H1 (cell line): ENCODE data around the gene TSC22D3. TPM values are rescaled to one million over a fixed set of nuclear protein-coding genes. Genes with fewer than 3 reads are reported as not detected.

Experiments used
- CTCF ChIA-PET: fragments of 300-600 bp; sonication (Branson Sonifier 250); formaldehyde crosslinking; loops from one replicate; lab custom pipeline; 2021; ENCODE audit not compliant: partially characterized antibody; lab: Charles Lee
- POLR2A ChIA-PET: fragments of 300-600 bp; sonication (Branson Sonifier 250); formaldehyde crosslinking; loops from one replicate; lab custom pipeline; 2021; ENCODE audit warnings: inconsistent platforms; ENCODE audit not compliant: partially characterized antibody; lab: Charles Lee
- DNase-seq, 2 experiments: peaks; one replicate each; pipeline versions ENCODE4 v3.0.0 to v3.0.0-alpha.2; 2010 to 2022; ENCODE audit warnings: low spot score in 2 of 2, low read depth in 1 of 2, mixed read lengths in 1 of 2
- FAIRE-seq: peaks from 2 replicates; lab custom pipeline; 2011; peaks lifted over from hg19 to GRCh38; lab: Jason Lieb, UNC
- H2AFZ ChIP-seq: 2 replicates; pipeline ENCODE4 v1.8.1; 2012; ENCODE audit warnings: low read length, inconsistent platforms
- H2AK5ac ChIP-seq: 2 replicates; pipeline ENCODE4 v1.6.1; 2013; ENCODE audit warnings: low read depth, low read length
- H2BK120ac ChIP-seq: replicated peaks from 2 replicates; pipeline ENCODE3; 2013; ENCODE audit warnings: low read depth, low read length, inconsistent platforms
- H2BK12ac ChIP-seq: 2 replicates; pipeline ENCODE4 v1.6.1; 2013; ENCODE audit warnings: low read depth, low read length
- H2BK15ac ChIP-seq: 2 replicates; pipeline ENCODE4 v1.6.1; 2013; ENCODE audit warnings: low read length
- H2BK20ac ChIP-seq: 2 replicates; pipeline ENCODE4 v1.6.1; 2013; ENCODE audit warnings: low read length
- H2BK5ac ChIP-seq: 2 replicates; pipeline ENCODE4 v1.6.1; 2013; ENCODE audit warnings: low read depth, low read length
- H3K14ac ChIP-seq: 2 replicates; pipeline ENCODE4 v1.6.1; 2013; ENCODE audit warnings: inconsistent platforms; ENCODE audit not compliant: insufficient read length
- H3K18ac ChIP-seq: 2 replicates; pipeline ENCODE4 v1.6.1; 2013; ENCODE audit warnings: low read length; ENCODE audit errors: extremely low read depth
- H3K23ac ChIP-seq: 2 replicates; pipeline ENCODE4 v1.6.1; 2013; ENCODE audit warnings: inconsistent platforms; ENCODE audit not compliant: insufficient read length
- H3K23me2 ChIP-seq: 2 replicates; pipeline ENCODE4 v1.6.1; 2013; ENCODE audit warnings: low read depth, low read length
- H3K27ac ChIP-seq: 2 replicates; pipeline ENCODE4 v1.6.1; 2011; ENCODE audit warnings: low read depth, low read length, inconsistent platforms
- H3K27me3 ChIP-seq, 4 experiments: replicated peaks in 1 of 4; 1 replicate in 1 of 4; 2 replicates in 3 of 4; pipeline versions ENCODE4 v1.6.1 to v1.8.1; 2011 to 2013; ENCODE audit warnings: low read length in 3 of 4, mild to moderate bottlenecking in 3 of 4, inconsistent platforms in 2 of 4, mixed read lengths in 2 of 4, moderate library complexity in 1 of 4; ENCODE audit not compliant: control insufficient read depth in 3 of 4, insufficient read depth in 3 of 4; ENCODE audit errors: extremely low read depth in 1 of 4
- H3K36me3 ChIP-seq, 4 experiments: 2 replicates each; pipeline versions ENCODE4 v1.6.1 to v1.8.1; 2011 to 2013; ENCODE audit warnings: mild to moderate bottlenecking in 4 of 4, low read length in 3 of 4, moderate library complexity in 2 of 4, control low read depth in 1 of 4, inconsistent platforms in 1 of 4; ENCODE audit not compliant: insufficient read depth in 4 of 4, control insufficient read depth in 2 of 4
- H3K4ac ChIP-seq: replicated peaks from 2 replicates; pipeline ENCODE3; 2013; ENCODE audit warnings: low read length, low read depth, mixed read lengths, inconsistent platforms; ENCODE audit not compliant: insufficient read length
- H3K4me1 ChIP-seq, 4 experiments: replicated peaks in 1 of 4; 1 replicate in 1 of 4; 2 replicates in 3 of 4; pipeline versions ENCODE4 v1.6.1 to v1.8.1; 2011 to 2013; ENCODE audit warnings: low read length in 3 of 4, inconsistent platforms in 2 of 4, mixed read lengths in 1 of 4; ENCODE audit not compliant: insufficient read depth in 4 of 4, control insufficient read depth in 3 of 4
- H3K4me2 ChIP-seq, 2 experiments: 2 replicates each; pipeline versions ENCODE4 v1.6.1 to v1.8.1; 2011 to 2013; ENCODE audit warnings: low read depth in 2 of 2, low read length in 2 of 2, control low read depth in 1 of 2, inconsistent platforms in 1 of 2, mild to moderate bottlenecking in 1 of 2; ENCODE audit not compliant: insufficient read depth in 1 of 2
- H3K4me3 ChIP-seq, 4 experiments: fragments of 200-600, 300-600 bp in 1 of 4; sonication (generic), shearing (Covaris generic), sonication (Bioruptor Twin) in 1 of 4; 2 replicates each; pipeline versions ENCODE4 v1.5.1 to v1.8.1; 2011 to 2016; ENCODE audit warnings: low read length in 4 of 4, low read depth in 3 of 4, control low read depth in 2 of 4, inconsistent platforms in 2 of 4, mild to moderate bottlenecking in 2 of 4, mixed read lengths in 1 of 4, moderate library complexity in 1 of 4; ENCODE audit not compliant: insufficient read depth in 2 of 4; ENCODE audit errors: extremely low read depth in 1 of 4
- H3K56ac ChIP-seq: replicated peaks from 2 replicates; pipeline ENCODE3; 2013; ENCODE audit warnings: low read depth, mild to moderate bottlenecking, mixed read lengths, low read length, inconsistent platforms; ENCODE audit not compliant: insufficient read length
- H3K79me1 ChIP-seq: 2 replicates; pipeline ENCODE4 v1.6.1; 2013; ENCODE audit warnings: low read depth, low read length, control low read depth
- H3K79me2 ChIP-seq, 2 experiments: 2 replicates each; pipeline versions ENCODE4 v1.6.1 to v1.8.1; 2012 to 2013; ENCODE audit warnings: low read length in 2 of 2, mild to moderate bottlenecking in 2 of 2, inconsistent platforms in 1 of 2; ENCODE audit not compliant: insufficient read depth in 2 of 2, control insufficient read depth in 1 of 2
- H3K9ac ChIP-seq, 4 experiments: replicated peaks in 1 of 4; 1 replicate in 1 of 4; 2 replicates in 3 of 4; pipeline versions ENCODE4 v1.6.1 to v1.8.1; 2011 to 2013; ENCODE audit warnings: low read depth in 3 of 4, low read length in 3 of 4, control low read depth in 2 of 4, mild to moderate bottlenecking in 2 of 4, moderate library complexity in 2 of 4, inconsistent platforms in 1 of 4; ENCODE audit errors: extremely low read depth in 1 of 4
- H3K9me3 ChIP-seq, 2 experiments: 2 replicates each; pipeline versions ENCODE4 v1.6.1 to v1.8.1; 2012 to 2013; ENCODE audit warnings: mild to moderate bottlenecking in 2 of 2, moderate library complexity in 2 of 2, control low read depth in 1 of 2, inconsistent platforms in 1 of 2, low read depth in 1 of 2, low read length in 1 of 2, mixed read lengths in 1 of 2; ENCODE audit not compliant: insufficient read depth in 2 of 2
- H4K20me1 ChIP-seq, 2 experiments: replicated peaks in 1 of 2; 2 replicates each; pipeline versions ENCODE3 to v1.8.1; 2011 to 2013; ENCODE audit warnings: inconsistent platforms in 2 of 2, low read length in 2 of 2, mild to moderate bottlenecking in 1 of 2; ENCODE audit not compliant: insufficient read depth in 2 of 2, control insufficient read depth in 1 of 2
- H4K5ac ChIP-seq: 2 replicates; pipeline ENCODE4 v1.6.1; 2013; ENCODE audit warnings: low read length, low read depth, mixed read lengths, inconsistent platforms; ENCODE audit not compliant: insufficient read length
- H4K8ac ChIP-seq: 2 replicates; pipeline ENCODE4 v1.8.0; 2013; ENCODE audit warnings: mild to moderate bottlenecking, moderate library complexity, low read length, inconsistent platforms; ENCODE audit not compliant: insufficient read depth; ENCODE audit errors: extremely low read depth
- H4K91ac ChIP-seq: replicated peaks from 2 replicates; pipeline ENCODE3; 2013; ENCODE audit warnings: low read length, mixed read lengths, inconsistent platforms; ENCODE audit not compliant: insufficient read length
- JUN ChIP-seq: IDR thresholded peaks from 2 replicates; pipeline ENCODE4 v1.6.1; 2011; ENCODE audit warnings: low read depth, mild to moderate bottlenecking, improper control_type of control experiment, low read length
- MAFK ChIP-seq: IDR thresholded peaks from 2 replicates; pipeline ENCODE4 v1.6.1; 2012; ENCODE audit warnings: low read depth, mild to moderate bottlenecking, improper control_type of control experiment, low read length
- NRF1 ChIP-seq: IDR thresholded peaks from 2 replicates; pipeline ENCODE4 v1.6.1; 2011; ENCODE audit warnings: mild to moderate bottlenecking, low read depth, low read length, improper control_type of control experiment
- TCF12 ChIP-seq: IDR thresholded peaks from 2 replicates; pipeline ENCODE4 v1.6.1; 2011; ENCODE audit warnings: low read depth, mild to moderate bottlenecking, low read length
- ZNF274 ChIP-seq: IDR thresholded peaks from 2 replicates; pipeline ENCODE4 v1.7.0; 2012; ENCODE audit warnings: low read length, borderline replicate concordance; ENCODE audit errors: extremely low read depth
- WGBS, 2 experiments: shearing (Covaris generic) in 1 of 2; methylation state at CpG; one replicate each; pipeline versions ENCODE4 v1.1.6 to v1.1.7; 2013 to 2015; ENCODE audit warnings: low lambda C conversion rate in 2 of 2, mixed read lengths in 2 of 2, inconsistent platforms in 1 of 2, low coverage in 1 of 2, missing lambda C conversion rate in 1 of 2; ENCODE audit not compliant: insufficient replicate concordance in 2 of 2, insufficient coverage in 1 of 2, insufficient read length in 1 of 2; ENCODE audit errors: extremely low coverage in 1 of 2, missing lambda C conversion rate in 1 of 2; 5-methylcytosine and 5-hydroxymethylcytosine counted together
- polyA plus RNA-seq, 7 experiments: library from polyadenylated mRNA; depleted of rRNA in 3 of 7; stranded (reverse) in 5 of 7; unstranded in 2 of 7; fragments of >200 nt in 5 of 7; fragments of 200-250 nt in 2 of 7; gene quantifications; 1 replicate in 5 of 7; 2 replicates in 1 of 7; 4 replicates in 1 of 7; pipeline versions ENCODE4 v1.2.1 to v1.2.3, GENCODE V29; 2011 to 2013; ENCODE audit warnings: missing spikeins in 2 of 7, mixed read lengths in 2 of 7
- total RNA-seq: library from RNA; stranded (reverse); fragmentation: NEBNext Ultra II Directional; extraction: Animal tissue kit (Norgen Biotek cat#: 25700); gene quantifications from 2 replicates; pipeline ENCODE4 v1.2.1, GENCODE V29; 2021
- TF ChIP-seq, protein P1 (sequence below): IDR thresholded peaks from 2 replicates; pipeline ENCODE4 v1.6.1; 2012; ENCODE audit warnings: low read length, inconsistent platforms

Gene TSC22D3
- total and polyA plus RNA-seq, 2 of the 8 experiments (the other 6 are each of a cell fraction or from before 2014, with no cell fraction given): 7.6 to 12.9 TPM

DNA sequence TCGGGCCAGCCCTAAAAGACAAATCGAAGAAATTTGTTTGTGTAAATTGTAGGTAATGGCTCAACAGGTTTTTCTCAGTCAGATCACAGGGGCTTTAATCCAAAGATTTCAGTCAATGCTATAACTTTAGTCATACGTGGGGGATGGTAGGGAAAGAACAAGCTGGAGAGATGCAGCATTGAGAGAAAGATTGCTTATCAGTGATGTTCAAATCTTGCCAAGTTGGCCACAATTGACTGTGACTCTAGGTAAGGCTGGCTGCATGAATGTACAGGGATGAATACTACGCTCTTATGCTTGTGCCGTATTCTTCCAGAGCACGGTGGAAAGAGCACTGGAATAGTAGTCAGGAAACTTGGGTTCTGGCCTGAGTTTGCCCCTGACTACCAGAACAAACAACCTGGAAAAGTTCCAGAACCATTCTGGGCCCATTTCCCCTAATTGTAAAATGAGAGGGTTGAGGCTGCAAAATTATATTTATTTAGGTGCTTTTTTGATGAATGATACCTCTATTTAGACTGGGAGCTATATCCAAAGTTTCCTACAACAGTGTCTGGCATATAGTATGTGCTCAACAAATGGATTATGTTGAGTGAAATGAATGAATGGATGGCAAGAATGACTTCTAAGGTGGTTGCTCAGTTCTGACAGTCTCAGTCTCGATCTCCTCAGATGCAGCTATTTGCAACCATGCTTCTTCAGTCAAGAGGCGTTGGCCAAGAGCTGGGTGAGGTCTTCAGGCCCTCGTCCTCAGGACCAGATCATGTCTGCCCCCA, 44.4 kb downstream of the TSC22D3 start:
- Histone ChIP-seq H3K56ac (no peak overlapping the region), H4K20me1 (no peaks in the 10 kb centered on the region), H3K36me3 (no peaks in the 10 kb centered on the region), H3K23ac (no peak overlapping the region), H2BK12ac (peak overlapping the region; percentile 17; the same call in 1 of the 2 replicates), H3K23me2 (no peaks in the 10 kb centered on the region), H3K4me3 (no peak overlapping the region), H2BK15ac (no peak overlapping the region), H3K27ac (no peak overlapping the region; the same call in 1 of the 2 replicates), H3K14ac (no peak overlapping the region), H2BK5ac (peak overlapping the region; percentile 81; the same call in 1 of the 2 replicates), H3K79me1 (no peaks in the 10 kb centered on the region), H3K27me3 (no peaks in the 10 kb centered on the region), H3K4me1 (peaks cover 0 to 15% (median 9%) of the 10 kb centered on the region in 4 experiments; a peak in 5 of 7 replicates), H3K79me2 (no peaks in the 10 kb centered on the region), H3K4ac (no peak overlapping the region), H2BK120ac (peak overlapping the region; percentile 92), H3K9ac (no peak overlapping the region; a peak in 1 of 7 replicates), H2BK20ac (no peak overlapping the region), H3K18ac (no peak overlapping the region), H4K91ac (peak overlapping the region; percentile 42), H3K4me2 (peak overlapping the region; percentile 28 to 53; a peak in 2 of 4 replicates), H3K9me3 (no peaks in the 10 kb centered on the region), H2AK5ac (no peak overlapping the region), H4K8ac (peak overlapping the region; percentile 14; the same call in 1 of the 2 replicates), H2AFZ (no peak overlapping the region), H4K5ac (no peak overlapping the region)
- FAIRE-seq: peak; percentile 50
- CTCF ChIA-PET: interaction anchor here (1.1 to 4.7 kb wide), 6 partner anchors 10 to 73 kb away, joined by 3 to 50 read pairs (median 7); partner anchors contain the start of gene NCBP2L
- TF ChIP-seq MAFK (no peak), ZNF274 (no peak), JUN (no peak), NRF1 (no peak), TCF12 (no peak)
- TF ChIP-seq, protein P1, sequence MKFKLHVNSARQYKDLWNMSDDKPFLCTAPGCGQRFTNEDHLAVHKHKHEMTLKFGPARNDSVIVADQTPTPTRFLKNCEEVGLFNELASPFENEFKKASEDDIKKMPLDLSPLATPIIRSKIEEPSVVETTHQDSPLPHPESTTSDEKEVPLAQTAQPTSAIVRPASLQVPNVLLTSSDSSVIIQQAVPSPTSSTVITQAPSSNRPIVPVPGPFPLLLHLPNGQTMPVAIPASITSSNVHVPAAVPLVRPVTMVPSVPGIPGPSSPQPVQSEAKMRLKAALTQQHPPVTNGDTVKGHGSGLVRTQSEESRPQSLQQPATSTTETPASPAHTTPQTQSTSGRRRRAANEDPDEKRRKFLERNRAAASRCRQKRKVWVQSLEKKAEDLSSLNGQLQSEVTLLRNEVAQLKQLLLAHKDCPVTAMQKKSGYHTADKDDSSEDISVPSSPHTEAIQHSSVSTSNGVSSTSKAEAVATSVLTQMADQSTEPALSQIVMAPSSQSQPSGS: no peak
- WGBS, 2 experiments: 81% methylated on average over 9 of the region's 9 CpGs; no CpG with 5 or more reads in 1 of the 2 experiments
- POLR2A ChIA-PET: interaction anchor here (1.0 to 4.7 kb wide), 5 partner anchors 11 to 62 kb away, joined by 4 to 51 read pairs (median 4); no protein-coding TSS in a partner anchor
- no peak for DNase-seq
